Spleen (tissue), 7 donors: Measurements from ENCODE around the gene LMNB1.

ENCODE experiments used
- POLR2A ChIP-seq, 3 donors: fragments of 450-650 bp; IDR thresholded peaks; one replicate each; pipeline ENCODE4 v1.5.1; 2017; ENCODE audit warnings: antibody characterized with exemption in 3 of 3, mild to moderate bottlenecking in 1 of 3
- POLR2AphosphoS5 ChIP-seq, 3 donors: sonication (generic); formaldehyde crosslinking; IDR thresholded peaks; one replicate each; pipeline ENCODE4 v1.5.1; 2017; ENCODE audit warnings: antibody characterized with exemption in 3 of 3
- TF ChIP-seq, protein P1 (sequence below), 11 experiments: fragments of 200-600 bp in 7 of 11; fragments of 450-650 bp in 4 of 11; sonication (generic) in 4 of 11; IDR thresholded peaks in 8 of 11; conservative IDR thresholded peaks in 3 of 11; 1 replicate in 7 of 11; 2 replicates in 4 of 11; pipeline versions ENCODE4 v1.4.0 to v1.8.0; 2016 to 2021; ENCODE audit warnings: antibody characterized with exemption in 11 of 11, inconsistent platforms in 4 of 11, mild to moderate bottlenecking in 1 of 11
- donor health status: DM: no; HTN: no; CAD: no; lungs with moderate emphysema.
- donor health status: DM: no; HTN: no; CAD: no.
- donor health status: DM: no; HTN: no; CAD: no.

GRCh38 chr5:126799780-126800179 lies 22.8 kb downstream of the LMNB1 start:
- TF ChIP-seq, protein P1, sequence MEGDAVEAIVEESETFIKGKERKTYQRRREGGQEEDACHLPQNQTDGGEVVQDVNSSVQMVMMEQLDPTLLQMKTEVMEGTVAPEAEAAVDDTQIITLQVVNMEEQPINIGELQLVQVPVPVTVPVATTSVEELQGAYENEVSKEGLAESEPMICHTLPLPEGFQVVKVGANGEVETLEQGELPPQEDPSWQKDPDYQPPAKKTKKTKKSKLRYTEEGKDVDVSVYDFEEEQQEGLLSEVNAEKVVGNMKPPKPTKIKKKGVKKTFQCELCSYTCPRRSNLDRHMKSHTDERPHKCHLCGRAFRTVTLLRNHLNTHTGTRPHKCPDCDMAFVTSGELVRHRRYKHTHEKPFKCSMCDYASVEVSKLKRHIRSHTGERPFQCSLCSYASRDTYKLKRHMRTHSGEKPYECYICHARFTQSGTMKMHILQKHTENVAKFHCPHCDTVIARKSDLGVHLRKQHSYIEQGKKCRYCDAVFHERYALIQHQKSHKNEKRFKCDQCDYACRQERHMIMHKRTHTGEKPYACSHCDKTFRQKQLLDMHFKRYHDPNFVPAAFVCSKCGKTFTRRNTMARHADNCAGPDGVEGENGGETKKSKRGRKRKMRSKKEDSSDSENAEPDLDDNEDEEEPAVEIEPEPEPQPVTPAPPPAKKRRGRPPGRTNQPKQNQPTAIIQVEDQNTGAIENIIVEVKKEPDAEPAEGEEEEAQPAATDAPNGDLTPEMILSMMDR (IDR thresholded peaks at IDR 0.05 in 8 of 11, conservative IDR thresholded peaks at IDR 0.05 in 3 of 11), result no peak
- no peak for TF ChIP-seq POLR2AphosphoS5 (IDR thresholded peaks at IDR 0.05)
- no peak for TF ChIP-seq POLR2A (IDR thresholded peaks at IDR 0.05)
